ENCODE data around the gene MYH11. TPM values are rescaled to one million over a fixed set of nuclear protein-coding genes. Genes with fewer than 3 reads are reported as not detected.

MYH11 gene
- polyA plus RNA-seq, 3 donors: 0.06 TPM; not detected in 2

DNA sequence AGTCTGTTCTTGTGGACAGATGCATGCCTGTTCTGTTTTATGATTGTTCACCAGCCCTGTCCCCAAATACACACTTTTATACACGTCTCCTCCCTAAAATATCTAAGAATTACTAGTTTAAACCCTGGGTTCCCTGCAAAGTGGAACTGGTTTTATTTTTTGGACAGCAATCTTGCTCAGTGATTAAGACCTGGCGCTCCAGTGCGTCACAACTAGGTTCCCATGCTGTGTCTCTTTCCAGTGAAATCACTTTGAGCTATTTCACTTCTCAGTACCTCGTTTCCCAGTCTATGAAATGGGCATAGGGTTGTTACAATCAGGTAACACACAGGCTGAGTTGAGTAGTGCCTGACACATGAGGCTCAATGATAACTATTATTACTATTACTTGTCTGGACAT is 30.5 kb upstream of the MYH11 start:
- TF ChIP-seq, protein P1, sequence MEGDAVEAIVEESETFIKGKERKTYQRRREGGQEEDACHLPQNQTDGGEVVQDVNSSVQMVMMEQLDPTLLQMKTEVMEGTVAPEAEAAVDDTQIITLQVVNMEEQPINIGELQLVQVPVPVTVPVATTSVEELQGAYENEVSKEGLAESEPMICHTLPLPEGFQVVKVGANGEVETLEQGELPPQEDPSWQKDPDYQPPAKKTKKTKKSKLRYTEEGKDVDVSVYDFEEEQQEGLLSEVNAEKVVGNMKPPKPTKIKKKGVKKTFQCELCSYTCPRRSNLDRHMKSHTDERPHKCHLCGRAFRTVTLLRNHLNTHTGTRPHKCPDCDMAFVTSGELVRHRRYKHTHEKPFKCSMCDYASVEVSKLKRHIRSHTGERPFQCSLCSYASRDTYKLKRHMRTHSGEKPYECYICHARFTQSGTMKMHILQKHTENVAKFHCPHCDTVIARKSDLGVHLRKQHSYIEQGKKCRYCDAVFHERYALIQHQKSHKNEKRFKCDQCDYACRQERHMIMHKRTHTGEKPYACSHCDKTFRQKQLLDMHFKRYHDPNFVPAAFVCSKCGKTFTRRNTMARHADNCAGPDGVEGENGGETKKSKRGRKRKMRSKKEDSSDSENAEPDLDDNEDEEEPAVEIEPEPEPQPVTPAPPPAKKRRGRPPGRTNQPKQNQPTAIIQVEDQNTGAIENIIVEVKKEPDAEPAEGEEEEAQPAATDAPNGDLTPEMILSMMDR (IDR thresholded peaks at IDR 0.05): no peak
- intact Hi-C loops (cut with micrococcal nuclease): loop anchor here in 1 of 2 donors (5.0 to 10.0 kb wide), 3 partner anchors 65 to 1252 kb away; partner anchors contain the start of genes BFAR, MARF1 and PARN
- H4K20me1 ChIP-seq (ENCODE audit: insufficient read depth, low read length): no peaks in the 10 kb centered on the region
- peak overlapping the region; percentile 90 for H2AFZ ChIP-seq (ENCODE audit: insufficient read depth, low read depth, low read length, poor library complexity, severe bottlenecking)
- Mint-ChIP-seq H3K4me1 (peaks cover 30% of the 10 kb centered on the region), H3K36me3 (peaks cover 10 to 18% of the 10 kb centered on the region in 2 donors), H3K4me3 (peak overlapping the region in 1 of 2 donors; percentile 100), H3K27me3 (ENCODE audit: low read depth in 3 of 3) (peaks cover 0 to 2% (median 0%) of the 10 kb centered on the region in 3 donors), H3K27ac (peak overlapping the region in 5 of 7 donors; percentile 98 to 100 (median 98)), H3K9me3 (peaks cover 0 to 3% (median 0%) of the 10 kb centered on the region in 7 donors)
- H3K27me3 ChIP-seq (ENCODE audit: control insufficient read depth in 2 of 2, insufficient read depth in 2 of 2, low read length in 2 of 2): no peaks in the 10 kb centered on the region
- WGBS (ENCODE audit: insufficient coverage): 100% methylated on average over 1 of the region's 4 CpGs
- peaks cover 16 to 19% of the 10 kb centered on the region in 2 donors for H3K36me3 ChIP-seq (replicated peaks in 1 of 2; ENCODE audit: control insufficient read depth in 1 of 2, insufficient read depth in 2 of 2, low read length in 2 of 2)
- H3K4me1 ChIP-seq (ENCODE audit: control insufficient read depth in 1 of 2, insufficient read depth in 2 of 2, low read length in 2 of 2): peaks cover 14 to 21% of the 10 kb centered on the region in 2 donors
- H3K9me3 ChIP-seq (replicated peaks in 1 of 2; ENCODE audit: control insufficient read depth in 1 of 2, insufficient read depth in 1 of 2, low read length in 2 of 2): no peaks in the 10 kb centered on the region
- no peak for DNase-seq
- peak overlapping the region; percentile 80 for H3K4me2 ChIP-seq (replicated peaks; ENCODE audit: extremely low read depth, low read length, poor library complexity, severe bottlenecking)
- peak overlapping the region; percentile 90 for H3K9ac ChIP-seq (ENCODE audit: insufficient read depth, low read length, poor library complexity, severe bottlenecking)
- H3K4me3 ChIP-seq (replicated peaks in 1 of 3; ENCODE audit: low read depth in 2 of 3, low read length in 3 of 3): peak overlapping the region in 1 of 3 experiments; percentile 95
- peaks cover 58% of the 10 kb centered on the region for H3K79me2 ChIP-seq (ENCODE audit: insufficient read depth, low read length)
- H3K27ac ChIP-seq (ENCODE audit: low read depth in 1 of 2, low read length in 2 of 2): peak overlapping the region in 1 of 2 donors; percentile 91

DNA sequence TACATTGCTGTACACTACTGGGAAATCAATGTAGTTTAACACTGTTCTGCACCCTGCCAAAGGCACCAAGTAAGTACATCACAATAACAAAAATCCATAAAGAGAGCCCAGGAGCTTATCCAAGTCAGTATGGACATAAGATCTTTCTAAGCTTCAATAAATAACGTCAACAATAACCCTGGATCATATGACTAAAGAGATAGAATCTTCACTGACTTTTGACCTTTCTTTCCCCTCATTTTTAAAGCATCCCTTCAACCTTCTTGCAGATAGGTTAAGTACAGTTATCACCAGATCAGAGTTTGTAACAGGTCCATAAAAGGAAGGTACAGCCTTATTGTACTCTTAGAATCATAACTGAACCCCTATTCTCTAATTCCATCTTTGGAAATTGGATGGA is 29.2 kb upstream of the MYH11 start:
- Histone ChIP-seq H4K20me1 (ENCODE audit: insufficient read depth, low read length) (no peaks in the 10 kb centered on the region), H3K4me2 (replicated peaks; ENCODE audit: extremely low read depth, low read length, poor library complexity, severe bottlenecking) (no peak overlapping the region), H2AFZ (ENCODE audit: insufficient read depth, low read depth, low read length, poor library complexity, severe bottlenecking) (no peak overlapping the region), H3K4me1 (ENCODE audit: control insufficient read depth in 1 of 2, insufficient read depth in 2 of 2, low read length in 2 of 2) (peaks cover 14 to 21% of the 10 kb centered on the region in 2 donors), H3K9me3 (replicated peaks in 1 of 2; ENCODE audit: control insufficient read depth in 1 of 2, insufficient read depth in 1 of 2, low read length in 2 of 2) (no peaks in the 10 kb centered on the region), H3K79me2 (ENCODE audit: insufficient read depth, low read length) (peaks cover 70% of the 10 kb centered on the region), H3K27ac (ENCODE audit: low read depth in 1 of 2, low read length in 2 of 2) (peak overlapping the region in 1 of 2 donors; percentile 25), H3K9ac (ENCODE audit: insufficient read depth, low read length, poor library complexity, severe bottlenecking) (no peak overlapping the region), H3K27me3 (ENCODE audit: control insufficient read depth in 2 of 2, insufficient read depth in 2 of 2, low read length in 2 of 2) (no peaks in the 10 kb centered on the region), H3K36me3 (replicated peaks in 1 of 2; ENCODE audit: control insufficient read depth in 1 of 2, insufficient read depth in 2 of 2, low read length in 2 of 2) (peaks cover 23 to 31% of the 10 kb centered on the region in 2 donors), H3K4me3 (replicated peaks in 1 of 3; ENCODE audit: low read depth in 2 of 3, low read length in 3 of 3) (no peak overlapping the region)
- no CpG with 5 or more reads among the region's 1 CpG for WGBS (ENCODE audit: insufficient coverage)
- no peak for DNase-seq
- Mint-ChIP-seq H3K4me1 (peaks cover 33% of the 10 kb centered on the region), H3K27ac (peak overlapping the region in 1 of 7 donors; percentile 0), H3K4me3 (no peak overlapping the region), H3K36me3 (peaks cover 21 to 28% of the 10 kb centered on the region in 2 donors), H3K27me3 (ENCODE audit: low read depth in 3 of 3) (peaks cover 0 to 2% (median 0%) of the 10 kb centered on the region in 3 donors), H3K9me3 (peaks cover 0 to 2% (median 0%) of the 10 kb centered on the region in 7 donors)
- intact Hi-C loops (cut with micrococcal nuclease): loop anchor here in 1 of 2 donors (5.0 to 10.0 kb wide), 3 partner anchors 66 to 1251 kb away; partner anchors contain the start of genes BFAR, MARF1 and PARN
- TF ChIP-seq, protein P1 (IDR thresholded peaks at IDR 0.05): no peak
